HL-60 (cell line): Measurements from ENCODE around the gene SPRTN.

ENCODE experiments used
- DNase-seq, 2 experiments: peaks; one replicate each; pipeline ENCODE4 v3.0.0-alpha.2; 2010 to 2020; ENCODE audit warnings: low read depth in 1 of 2, low spot score in 1 of 2
- H3K27ac ChIP-seq: fragments of 250-450 bp; sonication (Bioruptor Pico); replicated peaks from 2 replicates; pipeline ENCODE4 v1.5.1; 2020; ENCODE audit warnings: mild to moderate bottlenecking, moderate library complexity
- H3K27me3 ChIP-seq: fragments of 250-450 bp; sonication (Bioruptor Pico); 2 replicates; pipeline ENCODE4 v1.5.1; 2021; ENCODE audit warnings: mild to moderate bottlenecking, moderate library complexity; ENCODE audit not compliant: insufficient read depth, poor library complexity, severe bottlenecking
- H3K4me3 ChIP-seq: replicated peaks from 2 replicates; pipeline ENCODE4 v1.5.1; 2011; ENCODE audit warnings: mild to moderate bottlenecking, control low read depth, low read length; ENCODE audit not compliant: insufficient read depth
- GABPA ChIP-seq: IDR thresholded peaks from 2 replicates; pipeline ENCODE4 v1.6.1; 2012; ENCODE audit warnings: low read depth
- POLR2AphosphoS5 ChIP-seq: IDR thresholded peaks from 2 replicates; pipeline ENCODE4 v1.6.1; 2012; ENCODE audit warnings: low read depth
- SPI1 ChIP-seq: IDR thresholded peaks from 2 replicates; pipeline ENCODE4 v1.6.1; 2012; ENCODE audit warnings: low read depth, mild to moderate bottlenecking, borderline replicate concordance
- TF ChIP-seq, protein P1 (sequence below): IDR thresholded peaks from one replicate; pipeline ENCODE4 v1.5.1; 2011; ENCODE audit warnings: low read length, control low read depth, inconsistent platforms; ENCODE audit not compliant: insufficient read depth
- TF ChIP-seq, protein P2 (sequence below): IDR thresholded peaks from 2 replicates; pipeline ENCODE4 v1.6.1; 2012; ENCODE audit warnings: low read depth; ENCODE audit not compliant: insufficient replicate concordance

SPRTN gene

DNA sequence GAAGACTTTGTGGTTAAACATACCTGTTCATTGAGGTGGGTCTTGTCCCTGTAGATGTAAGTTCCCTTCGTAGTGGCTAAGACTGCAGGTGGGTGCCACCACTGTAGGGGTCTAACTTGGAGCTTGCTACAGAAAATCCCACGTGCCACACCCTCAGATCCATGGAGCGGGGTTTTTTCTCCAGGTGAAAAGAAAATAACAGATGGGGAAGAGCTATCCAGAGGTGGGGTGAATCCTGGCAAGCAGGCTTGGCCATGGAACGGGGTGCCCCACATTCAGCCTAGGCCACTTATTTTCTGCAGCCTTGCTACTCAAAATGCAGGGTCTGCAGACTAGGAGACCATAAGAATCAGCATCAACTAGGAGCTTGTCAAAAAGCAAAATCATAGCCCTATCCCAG is 24.4 kb upstream of the SPRTN start:
- H3K27ac ChIP-seq, result no peak overlapping the region
- TF ChIP-seq SPI1 (no peak), POLR2AphosphoS5 (no peak), GABPA (no peak)
- TF ChIP-seq, protein P1, sequence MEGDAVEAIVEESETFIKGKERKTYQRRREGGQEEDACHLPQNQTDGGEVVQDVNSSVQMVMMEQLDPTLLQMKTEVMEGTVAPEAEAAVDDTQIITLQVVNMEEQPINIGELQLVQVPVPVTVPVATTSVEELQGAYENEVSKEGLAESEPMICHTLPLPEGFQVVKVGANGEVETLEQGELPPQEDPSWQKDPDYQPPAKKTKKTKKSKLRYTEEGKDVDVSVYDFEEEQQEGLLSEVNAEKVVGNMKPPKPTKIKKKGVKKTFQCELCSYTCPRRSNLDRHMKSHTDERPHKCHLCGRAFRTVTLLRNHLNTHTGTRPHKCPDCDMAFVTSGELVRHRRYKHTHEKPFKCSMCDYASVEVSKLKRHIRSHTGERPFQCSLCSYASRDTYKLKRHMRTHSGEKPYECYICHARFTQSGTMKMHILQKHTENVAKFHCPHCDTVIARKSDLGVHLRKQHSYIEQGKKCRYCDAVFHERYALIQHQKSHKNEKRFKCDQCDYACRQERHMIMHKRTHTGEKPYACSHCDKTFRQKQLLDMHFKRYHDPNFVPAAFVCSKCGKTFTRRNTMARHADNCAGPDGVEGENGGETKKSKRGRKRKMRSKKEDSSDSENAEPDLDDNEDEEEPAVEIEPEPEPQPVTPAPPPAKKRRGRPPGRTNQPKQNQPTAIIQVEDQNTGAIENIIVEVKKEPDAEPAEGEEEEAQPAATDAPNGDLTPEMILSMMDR, result no peak
- TF ChIP-seq, protein P2, sequence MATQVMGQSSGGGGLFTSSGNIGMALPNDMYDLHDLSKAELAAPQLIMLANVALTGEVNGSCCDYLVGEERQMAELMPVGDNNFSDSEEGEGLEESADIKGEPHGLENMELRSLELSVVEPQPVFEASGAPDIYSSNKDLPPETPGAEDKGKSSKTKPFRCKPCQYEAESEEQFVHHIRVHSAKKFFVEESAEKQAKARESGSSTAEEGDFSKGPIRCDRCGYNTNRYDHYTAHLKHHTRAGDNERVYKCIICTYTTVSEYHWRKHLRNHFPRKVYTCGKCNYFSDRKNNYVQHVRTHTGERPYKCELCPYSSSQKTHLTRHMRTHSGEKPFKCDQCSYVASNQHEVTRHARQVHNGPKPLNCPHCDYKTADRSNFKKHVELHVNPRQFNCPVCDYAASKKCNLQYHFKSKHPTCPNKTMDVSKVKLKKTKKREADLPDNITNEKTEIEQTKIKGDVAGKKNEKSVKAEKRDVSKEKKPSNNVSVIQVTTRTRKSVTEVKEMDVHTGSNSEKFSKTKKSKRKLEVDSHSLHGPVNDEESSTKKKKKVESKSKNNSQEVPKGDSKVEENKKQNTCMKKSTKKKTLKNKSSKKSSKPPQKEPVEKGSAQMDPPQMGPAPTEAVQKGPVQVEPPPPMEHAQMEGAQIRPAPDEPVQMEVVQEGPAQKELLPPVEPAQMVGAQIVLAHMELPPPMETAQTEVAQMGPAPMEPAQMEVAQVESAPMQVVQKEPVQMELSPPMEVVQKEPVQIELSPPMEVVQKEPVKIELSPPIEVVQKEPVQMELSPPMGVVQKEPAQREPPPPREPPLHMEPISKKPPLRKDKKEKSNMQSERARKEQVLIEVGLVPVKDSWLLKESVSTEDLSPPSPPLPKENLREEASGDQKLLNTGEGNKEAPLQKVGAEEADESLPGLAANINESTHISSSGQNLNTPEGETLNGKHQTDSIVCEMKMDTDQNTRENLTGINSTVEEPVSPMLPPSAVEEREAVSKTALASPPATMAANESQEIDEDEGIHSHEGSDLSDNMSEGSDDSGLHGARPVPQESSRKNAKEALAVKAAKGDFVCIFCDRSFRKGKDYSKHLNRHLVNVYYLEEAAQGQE, result no peak
- DNase-seq, result no peak
- H3K27me3 ChIP-seq, result no peaks in the 10 kb centered on the region
- no peak overlapping the region for H3K4me3 ChIP-seq

DNA sequence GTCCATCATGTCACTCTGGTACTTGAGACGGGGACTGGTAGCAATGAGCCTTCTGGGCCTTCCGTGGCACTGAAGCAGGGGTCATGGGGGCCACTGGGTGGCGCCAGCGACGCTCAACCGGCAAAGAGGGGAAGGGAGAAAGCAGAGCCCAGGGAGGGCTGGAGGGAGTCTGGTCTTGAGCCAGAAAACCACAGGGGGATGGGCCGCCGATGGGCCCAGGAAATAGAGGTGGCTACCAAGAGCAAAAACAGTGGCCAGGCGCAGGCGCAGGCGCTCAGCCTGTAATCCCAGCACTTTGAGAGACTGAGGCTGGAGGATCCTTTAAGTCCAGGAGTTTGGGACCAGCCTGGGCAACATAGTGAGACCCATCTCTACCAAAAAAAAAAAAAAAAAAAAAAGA is 22.2 kb upstream of the SPRTN start:
- TF ChIP-seq, protein P1, result peak; percentile 76
- TF ChIP-seq, protein P2, result no peak
- DNase-seq, result peak in 1 of 2 experiments; percentile 60

DNA sequence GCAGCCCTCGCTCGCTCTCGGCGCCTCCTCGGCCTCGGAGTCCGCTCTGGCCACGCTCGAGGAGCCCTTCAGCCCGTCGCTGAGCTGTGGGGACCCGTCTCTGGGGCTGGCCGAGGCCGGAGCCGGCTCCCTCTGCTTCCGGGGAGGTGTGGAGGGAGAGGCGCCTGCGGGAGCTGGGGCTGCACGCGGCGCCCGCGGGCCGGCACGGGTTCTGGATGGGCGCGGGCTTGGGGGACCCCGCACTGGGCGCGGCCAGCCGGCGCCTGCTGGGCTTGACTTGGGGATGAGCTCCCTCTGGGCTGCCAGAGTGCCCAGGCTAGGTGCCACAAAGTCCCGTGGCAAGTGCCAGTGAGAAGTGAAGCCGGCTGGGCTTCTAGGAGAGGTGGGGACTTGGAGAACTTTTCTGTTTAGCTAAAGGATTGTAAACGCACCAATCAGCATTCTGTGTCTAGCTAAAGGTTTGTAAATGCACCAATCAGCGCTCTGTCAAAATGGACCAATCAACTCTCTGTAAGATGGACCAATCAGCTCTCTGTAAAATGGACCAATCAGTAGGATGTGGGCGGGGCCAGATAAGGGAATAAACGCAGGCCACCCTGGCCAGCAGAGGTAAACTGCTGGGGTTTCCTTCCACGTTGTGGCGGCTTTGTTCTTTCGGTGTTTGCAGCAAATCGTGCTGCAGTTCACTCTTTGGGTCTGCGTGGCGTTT is 20.6 kb upstream of the SPRTN start:
- no peak overlapping the region for H3K27ac ChIP-seq
- DNase-seq, result no peak
- H3K27me3 ChIP-seq, result no peaks in the 10 kb centered on the region
- H3K4me3 ChIP-seq, result no peak overlapping the region
- no peak for TF ChIP-seq POLR2AphosphoS5
- TF ChIP-seq, protein P2, result no peak
- TF ChIP-seq SPI1, result no peak
- TF ChIP-seq GABPA, result no peak
- TF ChIP-seq, protein P1, result no peak

More for the DNA sequence above, 22.2 kb upstream of the SPRTN start:
- no peaks in the 10 kb centered on the region for H3K27me3 ChIP-seq
- H3K4me3 ChIP-seq, result no peak overlapping the region
- H3K27ac ChIP-seq, result no peak overlapping the region
